Posterior vena cava (tissue), 2 donors: ENCODE results near the gene HOXA4. TPM values are rescaled to one million over a fixed set of nuclear protein-coding genes. Genes with fewer than 3 reads are reported as not detected.

Experiments used
- DNase-seq: peaks from one replicate; pipeline ENCODE4 v3.0.0-alpha.2; 2020; ENCODE audit warnings: low spot score
- intact Hi-C, 2 donors: fragments of 100-400 bp; cut with DNase I; formaldehyde crosslinking; loops; one replicate each; pipeline versions ENCODE4 v1.14.1 to v1.14.2; 2022 to 2023
- total RNA-seq, 2 donors: library from RNA; stranded (reverse); fragmentation: NEBNext Ultra II Directional; extraction: Animal tissue kit (Norgen Biotek cat#: 25700); gene quantifications; one replicate each; pipeline ENCODE4 v1.2.1, GENCODE V29; 2021
- donor health status: DM: yes; HTN: yes; CAD: no.
- donor health status: DM: yes; HTN: yes; CAD: no.

The HOXA4 gene
- total RNA-seq, 2 donors from 2014 or later = 6.2 to 9.5 TPM

DNA sequence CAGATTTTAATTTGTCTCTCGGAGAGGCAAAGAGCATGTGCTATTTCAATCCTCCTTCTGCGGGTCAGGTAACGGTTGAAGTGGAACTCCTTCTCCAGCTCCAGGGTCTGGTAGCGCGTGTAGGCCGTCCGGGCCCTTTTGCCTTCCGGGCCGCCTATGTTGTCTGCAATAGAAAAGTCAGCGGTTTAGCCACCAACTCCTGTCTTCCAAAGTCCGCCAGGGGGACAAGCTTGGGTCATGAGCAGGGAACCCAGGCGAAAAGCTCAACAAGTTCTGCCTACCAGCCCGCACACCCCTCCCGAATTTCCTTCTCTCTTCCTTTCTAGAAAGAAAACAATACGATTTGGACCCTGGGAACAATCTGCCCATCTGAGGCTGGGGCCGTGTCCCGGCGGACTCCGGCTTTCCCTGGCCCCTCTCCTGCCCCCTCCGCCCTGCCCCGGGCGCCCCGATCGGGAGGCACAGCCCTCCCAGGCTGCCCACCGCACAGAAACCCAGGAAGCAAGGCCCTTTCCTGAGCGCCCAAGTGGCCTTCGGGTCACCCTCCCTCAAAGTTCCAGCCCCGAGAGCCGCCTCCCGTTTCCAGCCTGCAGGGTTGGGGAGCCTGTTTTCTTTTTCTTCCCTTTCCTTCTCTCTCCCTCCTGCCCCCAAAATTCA lies 11.5 kb upstream of the HOXA4 start:
- intact Hi-C loops = no loop called here
- DNase-seq = no peak

DNA sequence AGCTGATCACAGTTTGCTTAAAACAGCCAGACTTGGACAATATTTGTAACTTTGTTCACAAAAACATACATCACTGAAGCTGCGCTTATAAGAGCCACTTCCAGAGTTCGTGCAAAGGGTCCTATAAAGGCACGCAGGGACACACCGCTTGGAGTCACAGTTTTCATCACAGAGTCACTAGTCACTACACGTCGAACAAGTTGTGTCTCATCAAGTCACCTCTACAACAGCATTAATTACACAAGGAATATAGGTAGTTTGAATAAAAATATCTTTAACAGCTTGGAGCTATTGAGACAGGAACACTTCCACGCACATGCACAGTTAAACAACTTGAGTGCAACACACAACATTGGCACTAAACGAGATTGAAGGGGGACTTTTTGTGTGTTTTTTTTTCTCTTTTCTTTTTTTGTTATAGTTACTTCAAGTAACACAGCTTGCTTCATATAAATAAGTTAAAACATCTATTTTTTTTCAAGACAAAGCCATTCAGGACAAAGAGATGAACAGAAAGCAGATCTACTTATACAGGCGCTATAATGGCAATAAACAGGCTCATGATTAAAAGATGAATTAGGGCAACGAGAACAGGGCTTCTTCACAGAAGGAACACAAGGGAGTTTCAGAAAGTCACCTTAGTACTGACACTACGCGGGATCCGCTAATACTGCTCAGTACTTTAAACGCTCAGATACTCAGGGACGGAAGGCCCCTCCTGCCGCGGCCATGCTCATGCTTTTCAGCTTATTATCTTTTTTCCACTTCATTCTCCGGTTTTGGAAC lies 10.8 kb upstream of the HOXA4 start:
- intact Hi-C loops = no loop called here
- no peak for DNase-seq

DNA sequence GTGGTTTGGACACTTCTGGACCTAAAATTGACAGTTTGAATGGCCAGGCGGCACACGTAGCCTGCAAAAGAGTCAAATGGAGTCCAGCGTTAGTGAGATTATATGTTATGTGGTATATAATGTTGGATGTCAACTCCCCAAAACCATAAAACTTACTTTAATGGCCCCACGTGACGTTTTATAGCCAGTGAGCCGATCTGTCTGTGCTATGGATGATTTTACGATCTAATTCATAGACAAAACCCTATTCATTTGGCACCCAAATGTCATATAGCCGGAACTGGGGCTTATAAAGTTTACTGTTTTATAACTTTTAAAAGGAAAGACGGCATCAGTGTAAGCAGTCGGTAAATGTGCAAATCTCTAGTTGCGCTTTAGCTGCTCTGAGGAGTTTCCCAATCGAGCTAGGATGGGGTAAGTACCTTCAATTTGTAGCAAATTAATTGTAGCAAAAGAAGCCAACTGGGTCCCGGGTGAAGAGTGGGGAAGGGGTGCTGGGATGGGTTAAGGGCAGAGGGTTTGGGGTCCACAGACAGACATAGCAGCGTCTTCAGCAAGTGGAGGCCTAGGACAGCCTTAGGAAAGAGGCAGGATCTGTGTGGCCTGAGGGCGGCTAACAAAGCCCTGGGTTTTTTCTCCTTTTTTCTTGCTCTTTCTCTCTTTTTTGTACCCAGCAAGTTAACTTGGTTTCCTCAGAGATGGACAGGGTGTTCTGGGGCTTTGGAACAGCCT lies 9.7 kb upstream of the HOXA4 start:
- intact Hi-C loops = no loop called here
- DNase-seq = no peak

DNA sequence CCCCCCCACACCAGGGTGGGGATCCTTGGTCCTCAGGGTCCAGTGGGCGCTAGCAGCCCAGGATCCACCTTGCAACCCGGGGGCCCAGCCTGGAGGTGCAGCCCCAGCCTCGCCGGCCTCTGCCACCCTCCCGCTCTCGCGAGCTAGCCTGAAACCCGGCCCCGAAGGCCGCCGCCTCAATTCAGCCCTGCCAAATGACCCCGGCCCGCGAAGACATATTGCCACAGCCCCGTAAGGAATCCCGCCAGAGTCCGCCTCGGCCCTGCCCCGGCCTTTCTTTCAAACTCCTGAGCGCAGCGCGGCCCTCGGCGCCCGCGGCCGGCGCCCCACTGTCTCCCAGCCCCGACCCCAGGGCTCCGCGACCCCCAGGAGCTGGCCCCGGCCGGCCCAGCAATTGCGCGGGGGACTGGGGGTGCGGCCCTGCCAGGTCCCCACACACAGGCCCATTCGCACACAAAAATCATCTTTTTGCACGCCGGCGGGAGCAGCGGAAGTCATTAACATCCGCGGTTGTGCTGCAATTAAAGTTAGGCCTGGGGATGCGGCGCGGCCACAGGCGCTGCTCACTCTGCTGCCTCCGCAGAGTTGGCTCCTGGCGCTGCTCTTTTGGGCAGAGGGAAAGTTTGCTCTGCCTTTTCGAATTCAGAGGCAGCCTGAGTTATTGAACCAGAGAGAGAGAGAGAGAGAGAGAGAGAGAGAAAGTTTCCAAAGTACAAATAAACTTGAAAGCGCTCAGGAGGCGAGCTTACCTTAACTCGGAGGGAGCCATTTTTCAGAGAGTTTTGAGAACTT lies 9.0 kb upstream of the HOXA4 start:
- DNase-seq = no peak
- intact Hi-C loops = no loop called here

DNA sequence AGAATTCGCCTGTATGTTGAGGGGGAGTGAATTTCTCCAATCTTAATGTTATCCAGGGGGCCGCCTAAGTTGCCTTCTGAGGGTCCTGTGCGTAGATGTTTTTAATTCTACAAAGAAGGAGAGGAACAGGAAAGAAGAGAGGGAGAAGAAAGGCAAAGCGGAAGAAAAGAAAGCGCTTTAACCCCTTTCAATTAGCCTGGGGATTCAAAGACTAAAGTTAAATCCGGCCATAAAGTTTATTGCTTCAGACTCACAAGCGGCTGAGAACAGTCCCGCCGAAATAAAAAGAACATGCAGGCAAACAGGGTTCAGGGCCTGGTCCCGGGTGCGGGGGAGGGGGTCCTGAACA lies 8.4 kb upstream of the HOXA4 start:
- intact Hi-C loops = no loop called here
- DNase-seq = no peak

DNA sequence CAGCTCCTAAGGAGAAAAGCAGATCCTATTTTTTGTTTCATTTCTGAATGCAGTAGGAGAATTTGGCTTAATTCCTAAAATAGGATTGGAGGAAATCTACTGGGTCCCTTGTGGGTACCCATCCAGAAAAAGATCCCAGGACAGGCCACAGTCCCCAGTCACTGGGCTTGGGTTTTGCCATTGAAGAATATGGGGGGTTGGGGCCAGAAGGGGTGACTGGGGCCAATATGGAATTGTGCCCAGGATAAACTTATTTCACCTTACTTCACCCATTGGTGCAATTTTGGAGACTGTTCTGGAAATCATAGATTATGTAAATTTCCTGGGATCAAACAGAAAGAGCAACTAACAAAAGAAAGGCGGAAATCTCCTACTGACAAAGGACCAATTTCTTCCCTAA lies 7.9 kb upstream of the HOXA4 start:
- no peak for DNase-seq
- intact Hi-C loops = no loop called here

DNA sequence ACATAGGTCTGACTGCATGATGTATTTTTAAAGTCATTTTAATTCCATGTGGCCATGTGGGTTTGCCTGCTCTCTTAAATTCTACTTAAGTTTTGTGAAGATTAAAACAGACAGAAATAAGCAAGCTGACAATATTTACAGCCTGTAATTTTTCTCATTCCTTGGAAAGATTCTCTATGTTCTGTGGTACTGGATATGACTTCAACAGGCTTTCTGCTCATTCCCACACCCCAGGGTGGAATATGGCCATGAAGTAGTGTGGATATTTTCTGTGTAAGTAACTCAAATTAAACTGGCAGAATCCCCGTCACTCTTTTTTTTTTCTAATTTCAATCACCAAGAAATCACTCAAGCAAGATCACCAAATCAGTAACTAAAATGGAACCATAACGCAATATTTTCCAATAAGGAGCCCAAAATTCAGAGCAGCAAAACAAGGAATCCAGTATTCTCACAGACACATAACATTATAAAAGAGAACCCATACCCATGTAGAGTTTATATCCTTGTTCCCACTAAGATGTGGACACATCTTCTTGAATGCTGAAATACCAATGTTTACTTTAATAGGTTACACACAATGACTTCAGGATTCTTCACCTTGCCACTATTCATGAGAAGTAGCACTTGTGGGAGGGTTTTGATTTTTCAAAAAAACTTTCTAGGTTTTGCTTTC lies 7.2 kb upstream of the HOXA4 start:
- intact Hi-C loops = no loop called here

DNA sequence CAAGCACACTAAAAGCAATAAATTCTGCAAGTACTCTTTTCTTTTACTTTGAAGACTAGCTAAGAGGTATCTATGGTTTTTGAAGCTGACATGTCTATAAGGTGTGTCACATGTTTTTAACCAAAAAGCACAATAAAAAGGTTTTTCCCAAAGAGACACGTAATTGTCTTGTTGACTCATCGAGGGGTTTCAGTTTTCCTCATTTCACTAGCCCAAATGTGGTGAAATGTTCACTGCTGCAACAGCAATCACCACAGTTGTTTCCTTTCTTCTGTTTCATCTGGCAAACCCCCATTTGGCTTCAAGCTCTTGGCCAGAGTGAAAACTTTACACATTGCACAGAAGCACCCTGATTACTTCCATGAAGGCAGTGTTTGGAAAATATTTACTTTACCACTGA lies 3.8 kb upstream of the HOXA4 start:
- intact Hi-C loops = no loop called here
- DNase-seq = no peak

More for the DNA sequence above, 7.2 kb upstream of the HOXA4 start:
- DNase-seq = no peak

DNA sequence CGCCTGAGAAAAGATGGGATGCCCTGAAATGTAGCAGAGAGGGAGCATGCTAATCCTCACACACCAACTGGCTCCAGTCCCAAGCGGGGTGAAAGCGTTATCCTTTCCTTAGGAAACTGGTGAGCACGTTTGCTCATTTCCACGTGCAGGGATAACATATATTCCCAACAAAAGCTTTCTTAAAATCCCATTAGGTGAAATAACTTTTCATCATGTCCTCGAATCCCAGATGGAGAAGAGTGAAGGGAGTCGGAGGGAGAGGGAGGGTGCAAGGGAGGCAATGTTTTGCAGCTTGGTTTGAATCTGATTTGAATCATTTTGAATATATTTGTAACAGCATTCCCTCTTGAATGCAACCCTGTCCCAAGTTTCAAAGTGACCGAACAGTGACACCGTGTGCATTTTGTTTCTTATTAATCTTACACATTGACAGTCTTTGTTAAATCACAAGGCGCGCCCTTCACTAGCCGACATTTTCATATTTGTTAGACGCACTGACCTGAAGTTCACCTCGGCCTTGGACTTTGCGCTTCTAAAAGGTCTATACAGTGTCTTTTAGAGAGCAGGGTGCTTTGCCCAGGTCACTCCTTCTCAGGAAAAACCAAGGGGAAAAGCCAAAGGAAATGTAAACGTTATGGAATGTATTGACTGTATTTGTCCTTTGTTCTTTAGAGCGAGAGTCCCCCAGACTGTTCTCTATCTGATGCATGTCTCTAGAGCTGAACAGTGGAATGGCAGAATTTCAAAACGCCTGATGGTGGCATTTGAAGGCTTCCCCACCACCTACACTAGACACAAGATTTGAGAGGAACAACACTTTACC lies 3.1 kb upstream of the HOXA4 start:
- no peak for DNase-seq

DNA sequence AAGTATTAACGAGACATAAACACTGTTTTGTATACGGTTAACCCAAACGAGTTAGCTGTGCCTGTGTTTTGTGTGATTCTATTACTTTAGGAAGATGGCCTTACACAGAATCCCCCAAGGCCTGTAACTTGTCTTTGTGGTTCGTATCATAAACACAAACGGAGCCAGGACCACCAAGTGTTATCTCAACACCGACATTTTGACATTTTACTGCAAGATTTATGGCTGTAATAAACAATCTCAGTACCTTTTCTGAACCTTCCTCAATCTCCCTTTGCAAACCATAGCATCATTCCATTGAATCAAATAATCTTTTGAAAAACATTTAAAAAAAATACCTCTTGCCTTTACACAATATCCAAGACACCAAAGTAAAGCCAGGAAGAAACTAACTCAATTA lies 2.4 kb upstream of the HOXA4 start:
- DNase-seq = no peak
- intact Hi-C loops = no loop called here

More for the DNA sequence above, 3.1 kb upstream of the HOXA4 start:
- intact Hi-C loops = no loop called here

DNA sequence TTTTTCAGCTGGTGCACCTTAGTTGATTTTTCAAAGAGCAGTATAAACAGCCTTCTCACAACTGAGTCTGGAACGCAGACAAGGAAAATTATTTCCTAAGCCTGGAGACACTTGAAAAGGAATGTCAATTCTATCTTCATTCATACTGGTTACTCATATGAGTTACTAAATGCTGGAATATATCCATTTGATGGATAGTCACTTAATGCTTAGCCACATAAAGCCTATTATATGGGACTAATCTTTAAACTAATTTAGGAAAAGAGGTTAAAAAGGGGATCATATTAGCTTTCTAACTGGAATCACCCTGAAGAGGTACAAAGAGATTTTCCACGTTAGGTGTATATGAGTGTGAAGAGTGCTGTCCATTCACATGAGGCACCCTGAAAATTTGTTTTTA lies 1.7 kb upstream of the HOXA4 start:
- intact Hi-C loops = no loop called here
- DNase-seq = no peak

DNA sequence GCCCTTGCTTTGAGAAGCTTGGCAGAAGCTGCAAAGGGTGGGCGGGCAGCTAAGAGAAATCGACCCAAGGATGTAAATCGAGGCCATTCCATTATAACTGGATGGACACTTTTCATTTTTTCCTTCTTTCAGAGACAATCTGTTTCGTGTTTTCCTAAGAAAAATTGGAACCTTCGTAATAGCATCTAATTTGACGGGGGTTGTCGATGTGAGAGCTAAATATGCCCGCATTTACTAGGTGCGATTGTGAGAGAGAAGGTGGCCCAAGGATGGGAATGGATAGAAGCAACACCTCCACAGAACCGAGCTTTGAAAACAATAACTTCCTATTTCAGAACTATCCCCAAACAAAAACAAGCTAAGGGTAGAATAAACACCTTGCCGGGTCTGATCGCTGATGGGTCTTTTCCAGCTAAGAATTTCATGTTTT lies 848 bp upstream of the HOXA4 start:
- intact Hi-C loops = no loop called here

DNA sequence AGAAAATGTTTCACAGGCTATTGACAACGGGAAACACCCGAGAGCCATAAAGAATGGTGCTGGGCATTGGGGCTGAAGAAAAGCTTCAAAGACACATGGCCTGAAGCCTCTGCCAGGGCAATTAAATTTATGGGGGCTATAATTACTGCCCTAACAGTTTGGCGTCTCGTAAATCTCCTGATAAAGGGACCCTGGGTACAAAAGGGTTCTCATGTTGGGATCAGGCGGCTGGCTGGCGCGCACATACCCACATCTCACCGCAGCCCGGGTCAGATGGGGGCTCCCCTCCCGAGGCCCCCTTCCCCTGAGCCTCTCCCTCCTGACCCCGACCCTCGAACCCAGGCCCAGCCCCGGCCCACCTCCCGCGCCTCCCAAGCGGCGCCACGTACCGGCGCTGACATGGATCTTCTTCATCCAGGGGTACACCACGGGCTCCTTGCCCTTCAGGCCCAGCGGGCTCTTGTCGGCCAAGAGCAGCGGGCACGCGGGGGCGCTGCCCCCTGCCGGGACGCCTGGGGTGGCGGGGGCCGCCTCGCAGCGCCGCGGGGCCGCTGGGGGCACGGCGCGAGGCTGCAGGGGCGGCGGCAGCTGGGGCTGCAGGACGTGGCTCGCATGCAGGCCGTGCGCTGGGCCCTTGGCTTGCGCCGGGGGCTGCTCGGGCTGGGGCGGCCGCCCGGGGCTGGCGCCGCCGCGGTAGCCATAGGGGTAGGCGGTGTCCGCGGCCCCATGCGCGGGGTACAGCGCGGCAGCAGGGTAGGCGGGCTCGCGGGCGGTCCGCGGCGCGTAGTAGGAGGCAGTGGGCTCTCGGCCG lies 623 bp downstream of the HOXA4 start:
- DNase-seq = no peak
- intact Hi-C loops = loop anchor here in 1 of 2 donors (10.0 kb wide), 1 partner anchor 95 kb away; no protein-coding TSS in a partner anchor

More for the DNA sequence above, 848 bp upstream of the HOXA4 start:
- DNase-seq = no peak

DNA sequence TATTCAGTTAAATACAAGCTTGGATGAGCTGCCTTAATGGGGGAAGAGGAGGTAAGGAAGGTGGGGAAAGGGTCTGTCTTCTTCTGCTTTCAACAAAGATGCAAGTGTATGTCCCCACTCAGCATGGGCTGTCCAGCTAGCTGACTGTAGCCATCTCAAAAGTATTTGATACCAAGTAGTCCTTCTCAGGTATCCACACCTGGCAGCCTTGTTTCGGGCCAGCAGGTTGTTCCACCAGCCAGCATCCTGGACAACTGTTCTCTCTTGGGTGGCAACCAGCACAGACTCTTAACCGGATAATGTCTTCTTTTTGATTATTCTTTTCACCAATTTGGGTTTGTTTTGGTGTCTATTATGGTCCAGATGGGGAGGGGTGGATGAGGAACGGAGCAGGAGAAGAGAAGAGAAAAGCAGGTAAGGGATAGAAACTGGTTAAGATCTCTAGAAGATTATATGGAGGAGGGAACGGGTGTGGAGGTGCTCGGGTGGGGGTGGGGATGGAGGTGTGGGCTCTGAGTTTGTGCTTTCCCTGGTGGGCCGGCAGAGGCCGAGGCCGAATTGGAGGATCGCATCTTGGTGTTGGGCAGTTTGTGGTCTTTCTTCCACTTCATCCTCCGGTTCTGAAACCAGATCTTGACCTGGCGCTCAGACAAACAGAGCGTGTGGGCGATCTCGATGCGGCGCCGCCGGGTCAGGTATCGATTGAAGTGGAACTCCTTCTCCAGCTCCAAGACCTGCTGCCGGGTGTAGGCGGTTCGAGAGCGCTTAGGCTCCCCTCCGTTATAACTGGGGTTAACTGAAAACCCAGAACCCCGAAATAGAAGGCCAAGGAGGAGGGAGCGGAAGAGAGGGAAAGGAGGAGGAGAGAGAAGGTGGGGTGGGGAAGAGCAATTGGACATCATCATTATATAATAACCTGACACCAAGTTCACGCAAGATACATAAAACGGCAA lies 1.5 kb downstream of the HOXA4 start:
- no peak for DNase-seq
- intact Hi-C loops = loop anchor here in 1 of 2 donors (10.0 kb wide), 1 partner anchor 94 kb away; no protein-coding TSS in a partner anchor

DNA sequence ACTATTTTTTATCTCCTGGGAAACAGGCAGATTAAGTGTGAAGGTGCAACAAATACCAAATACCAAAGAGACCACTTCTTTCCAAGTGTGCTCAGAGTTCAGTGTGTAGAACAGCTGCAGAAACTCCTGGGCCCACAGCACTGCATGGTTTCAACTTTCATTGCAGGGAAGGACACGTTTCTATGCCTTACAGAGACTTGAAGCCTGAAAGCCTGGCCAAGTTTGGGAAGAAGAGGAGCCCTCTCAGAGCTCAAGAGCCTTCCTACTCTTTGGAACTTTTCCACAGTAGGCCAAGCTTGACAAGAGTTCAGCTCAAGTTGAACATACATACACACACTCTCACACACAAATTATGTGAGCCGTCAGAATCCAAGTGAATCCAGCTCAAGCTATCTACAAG lies 2.5 kb downstream of the HOXA4 start:
- intact Hi-C loops = loop anchor here in 1 of 2 donors (10.0 kb wide), 1 partner anchor 93 kb away; no protein-coding TSS in a partner anchor
- DNase-seq = no peak
